Measurements from ENCODE around the gene TPSB2. TPM values are rescaled to one million over a fixed set of nuclear protein-coding genes. Genes with fewer than 3 reads are reported as not detected.

The TPSB2 gene
- total and polyA plus RNA-seq, 9 of the 15 experiments (the other 6 are each of a cell fraction or from before 2014, with no cell fraction given): 0.18 TPM; not detected in 8

DNA sequence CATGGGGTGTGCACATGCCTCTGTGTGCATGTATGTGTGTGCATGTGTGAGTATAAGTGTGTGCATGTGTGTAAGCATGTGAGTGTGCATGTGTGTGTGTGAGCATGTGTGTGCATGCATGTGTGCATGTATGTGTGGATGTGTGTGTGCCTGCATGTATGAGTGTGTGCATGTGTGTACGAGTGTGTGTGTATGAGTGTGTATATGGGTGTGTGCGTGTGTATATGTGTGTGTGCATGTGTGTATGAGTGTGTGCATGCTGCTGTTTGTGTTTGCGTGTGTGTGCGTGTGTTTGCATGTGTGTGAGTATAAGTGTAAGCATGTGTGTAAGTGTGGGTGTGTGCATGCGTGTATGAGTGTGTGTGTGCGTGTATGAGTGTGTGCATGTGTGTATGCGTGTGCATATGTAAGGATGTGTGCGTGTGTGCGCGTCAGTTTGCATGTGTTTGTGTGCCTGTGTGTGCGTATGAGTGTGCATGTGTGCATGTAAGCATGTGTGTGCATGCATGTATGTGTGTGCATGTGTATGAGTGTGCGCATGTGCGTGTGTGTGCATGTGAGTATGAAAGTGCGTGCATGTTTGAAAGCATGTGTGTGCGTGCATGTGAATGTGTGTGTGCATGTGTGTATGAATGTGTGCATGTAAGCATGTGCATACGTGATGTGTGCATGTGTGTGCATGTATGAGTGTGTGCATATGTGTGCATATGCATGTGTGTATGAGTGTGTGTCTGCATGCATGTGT lies 34.5 kb upstream of the TPSB2 start:
- no peaks in the 10 kb centered on the region for H3K36me3 ChIP-seq (ENCODE audit: control insufficient read depth, insufficient read depth, low read length)
- intact Hi-C loops (cut with micrococcal nuclease) (no loop called here), in situ Hi-C loops (cut with MboI) (no loop called here)
- no peak overlapping the region for H3K4me2 ChIP-seq (ENCODE audit: insufficient read depth, low read length)
- TF ChIP-seq HMG20A (CRISPR knock-in tag; conservative IDR thresholded peaks at IDR 0.05): no peak
- TF ChIP-seq MTA2 (IDR thresholded peaks at IDR 0.05; ENCODE audit: low read depth): no peak
- no peak for TF ChIP-seq SIX5 (IDR thresholded peaks at IDR 0.05; ENCODE audit: borderline replicate concordance in 1 of 2, insufficient read depth in 1 of 2, low read depth in 1 of 2, low read length in 2 of 2)
- TF ChIP-seq, protein P1, sequence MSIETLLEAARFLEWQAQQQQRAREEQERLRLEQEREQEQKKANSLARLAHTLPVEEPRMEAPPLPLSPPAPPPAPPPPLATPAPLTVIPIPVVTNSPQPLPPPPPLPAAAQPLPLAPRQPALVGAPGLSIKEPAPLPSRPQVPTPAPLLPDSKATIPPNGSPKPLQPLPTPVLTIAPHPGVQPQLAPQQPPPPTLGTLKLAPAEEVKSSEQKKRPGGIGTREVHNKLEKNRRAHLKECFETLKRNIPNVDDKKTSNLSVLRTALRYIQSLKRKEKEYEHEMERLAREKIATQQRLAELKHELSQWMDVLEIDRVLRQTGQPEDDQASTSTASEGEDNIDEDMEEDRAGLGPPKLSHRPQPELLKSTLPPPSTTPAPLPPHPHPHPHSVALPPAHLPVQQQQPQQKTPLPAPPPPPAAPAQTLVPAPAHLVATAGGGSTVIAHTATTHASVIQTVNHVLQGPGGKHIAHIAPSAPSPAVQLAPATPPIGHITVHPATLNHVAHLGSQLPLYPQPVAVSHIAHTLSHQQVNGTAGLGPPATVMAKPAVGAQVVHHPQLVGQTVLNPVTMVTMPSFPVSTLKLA (conservative IDR thresholded peaks at IDR 0.05): no peak
- TF ChIP-seq, protein P2, sequence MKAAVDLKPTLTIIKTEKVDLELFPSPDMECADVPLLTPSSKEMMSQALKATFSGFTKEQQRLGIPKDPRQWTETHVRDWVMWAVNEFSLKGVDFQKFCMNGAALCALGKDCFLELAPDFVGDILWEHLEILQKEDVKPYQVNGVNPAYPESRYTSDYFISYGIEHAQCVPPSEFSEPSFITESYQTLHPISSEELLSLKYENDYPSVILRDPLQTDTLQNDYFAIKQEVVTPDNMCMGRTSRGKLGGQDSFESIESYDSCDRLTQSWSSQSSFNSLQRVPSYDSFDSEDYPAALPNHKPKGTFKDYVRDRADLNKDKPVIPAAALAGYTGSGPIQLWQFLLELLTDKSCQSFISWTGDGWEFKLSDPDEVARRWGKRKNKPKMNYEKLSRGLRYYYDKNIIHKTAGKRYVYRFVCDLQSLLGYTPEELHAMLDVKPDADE (conservative IDR thresholded peaks at IDR 0.05; ENCODE audit: control insufficient read depth, low read depth, low read length): no peak
- TF ChIP-seq, protein P3, sequence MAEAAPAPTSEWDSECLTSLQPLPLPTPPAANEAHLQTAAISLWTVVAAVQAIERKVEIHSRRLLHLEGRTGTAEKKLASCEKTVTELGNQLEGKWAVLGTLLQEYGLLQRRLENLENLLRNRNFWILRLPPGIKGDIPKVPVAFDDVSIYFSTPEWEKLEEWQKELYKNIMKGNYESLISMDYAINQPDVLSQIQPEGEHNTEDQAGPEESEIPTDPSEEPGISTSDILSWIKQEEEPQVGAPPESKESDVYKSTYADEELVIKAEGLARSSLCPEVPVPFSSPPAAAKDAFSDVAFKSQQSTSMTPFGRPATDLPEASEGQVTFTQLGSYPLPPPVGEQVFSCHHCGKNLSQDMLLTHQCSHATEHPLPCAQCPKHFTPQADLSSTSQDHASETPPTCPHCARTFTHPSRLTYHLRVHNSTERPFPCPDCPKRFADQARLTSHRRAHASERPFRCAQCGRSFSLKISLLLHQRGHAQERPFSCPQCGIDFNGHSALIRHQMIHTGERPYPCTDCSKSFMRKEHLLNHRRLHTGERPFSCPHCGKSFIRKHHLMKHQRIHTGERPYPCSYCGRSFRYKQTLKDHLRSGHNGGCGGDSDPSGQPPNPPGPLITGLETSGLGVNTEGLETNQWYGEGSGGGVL (CRISPR knock-in tag; IDR thresholded peaks at IDR 0.05): no peak
- TF ChIP-seq CBX1 (IDR thresholded peaks at IDR 0.05; ENCODE audit: low read depth): no peak
- TF ChIP-seq, protein P4, sequence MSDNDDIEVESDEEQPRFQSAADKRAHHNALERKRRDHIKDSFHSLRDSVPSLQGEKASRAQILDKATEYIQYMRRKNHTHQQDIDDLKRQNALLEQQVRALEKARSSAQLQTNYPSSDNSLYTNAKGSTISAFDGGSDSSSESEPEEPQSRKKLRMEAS (CRISPR knock-in tag; IDR thresholded peaks at IDR 0.05): peak; percentile 20; the same call in 1 of the 2 replicates
- no peak for TF ChIP-seq GABPA (tag; conservative IDR thresholded peaks at IDR 0.05; ENCODE audit: low read depth)
- TF ChIP-seq, protein P5, sequence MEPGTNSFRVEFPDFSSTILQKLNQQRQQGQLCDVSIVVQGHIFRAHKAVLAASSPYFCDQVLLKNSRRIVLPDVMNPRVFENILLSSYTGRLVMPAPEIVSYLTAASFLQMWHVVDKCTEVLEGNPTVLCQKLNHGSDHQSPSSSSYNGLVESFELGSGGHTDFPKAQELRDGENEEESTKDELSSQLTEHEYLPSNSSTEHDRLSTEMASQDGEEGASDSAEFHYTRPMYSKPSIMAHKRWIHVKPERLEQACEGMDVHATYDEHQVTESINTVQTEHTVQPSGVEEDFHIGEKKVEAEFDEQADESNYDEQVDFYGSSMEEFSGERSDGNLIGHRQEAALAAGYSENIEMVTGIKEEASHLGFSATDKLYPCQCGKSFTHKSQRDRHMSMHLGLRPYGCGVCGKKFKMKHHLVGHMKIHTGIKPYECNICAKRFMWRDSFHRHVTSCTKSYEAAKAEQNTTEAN (CRISPR knock-in tag; IDR thresholded peaks at IDR 0.05): peak; percentile 100
- no peak for TF ChIP-seq CAMTA2 (CRISPR knock-in tag; conservative IDR thresholded peaks at IDR 0.05)
- no peak for TF ChIP-seq ZNF146 (CRISPR knock-in tag; IDR thresholded peaks at IDR 0.05; ENCODE audit: unreplicated experiment)
- peaks cover 3% of the 10 kb centered on the region for H3K9me1 ChIP-seq (ENCODE audit: control insufficient read depth, insufficient read depth, low read length)
- no peaks in the 10 kb centered on the region for H4K20me1 ChIP-seq (replicated peaks; ENCODE audit: control insufficient read depth, insufficient read depth, low read length)
- POLR2A ChIA-PET: no interaction called here
- peaks cover 19 to 47% of the 10 kb centered on the region in 2 experiments; a peak in 4 of 5 replicates for H3K27me3 ChIP-seq (ENCODE audit: control insufficient read depth in 2 of 2, insufficient read depth in 2 of 2, low read length in 2 of 2)
- ATAC-seq (no peak), FAIRE-seq (no peak), DNase-seq (ENCODE audit: extremely low read depth in 1 of 4, low spot score in 3 of 4) (no peak)
- H2AFZ ChIP-seq (ENCODE audit: low read depth, low read length): no peak overlapping the region
- H3K9me3 ChIP-seq (replicated peaks; ENCODE audit: control insufficient read depth, insufficient read depth, low read depth, low read length): peaks cover 7% of the 10 kb centered on the region; the same call in 1 of the 2 replicates
- H3K9ac ChIP-seq (ENCODE audit: insufficient read depth in 1 of 2, low read depth in 2 of 2, low read length in 2 of 2): no peak overlapping the region
- no peak overlapping the region for H3K27ac ChIP-seq (ENCODE audit: extremely low read depth, low read depth, low read length)
- CTCF ChIA-PET (ENCODE audit: low intra/inter-chr PET ratio): no interaction called here
- WGBS (ENCODE audit: insufficient coverage, low coverage, missing lambda C conversion rate): 54% methylated on average over 14 of the region's 16 CpGs
- H3K79me2 ChIP-seq (ENCODE audit: control insufficient read depth, insufficient read depth, low read length): no peaks in the 10 kb centered on the region
- peaks cover 3 to 38% of the 10 kb centered on the region in 2 experiments; a peak in 3 of 5 replicates for H3K4me1 ChIP-seq (replicated peaks in 1 of 2; ENCODE audit: control insufficient read depth in 2 of 2, insufficient read depth in 2 of 2, low read length in 2 of 2)
- no peak overlapping the region for H3K4me3 ChIP-seq
- no TSS peak for BruUV-seq (replicated peaks)

Measured in K562 (cell line).